KMS-11 (cell line): ENCODE data around the gene TXNDC15.
"Not testable (repeated sequence)": the region's sequence is repeated elsewhere in the genome, so short reads cannot be mapped to it uniquely, and the experiment has no call there.

Source experiments
- H2AFZ ChIP-seq: fragments of 200-600 bp; sonication (generic); 2 replicates; pipeline ENCODE4 v1.6.1; 2016; ENCODE audit warnings: antibody characterized with exemption, mixed run types, low read depth
- H3K27ac ChIP-seq: fragments of 200-600 bp; sonication (generic); 2 replicates; pipeline ENCODE4 v1.6.1; 2016; ENCODE audit warnings: mild to moderate bottlenecking, mixed run types
- H3K27me3 ChIP-seq: fragments of 200-600 bp; sonication (generic); 2 replicates; pipeline ENCODE4 v1.6.1; 2017; ENCODE audit warnings: mild to moderate bottlenecking, low read depth, mixed run types, moderate library complexity; ENCODE audit not compliant: insufficient read depth
- H3K36me3 ChIP-seq: fragments of 200-600 bp; sonication (generic); 2 replicates; pipeline ENCODE4 v1.6.1; 2017; ENCODE audit warnings: mild to moderate bottlenecking, mixed run types; ENCODE audit not compliant: insufficient read depth
- H3K4me1 ChIP-seq: fragments of 200-600 bp; sonication (generic); 2 replicates; pipeline ENCODE4 v1.6.1; 2016; ENCODE audit warnings: mild to moderate bottlenecking, low read depth, mixed run types; ENCODE audit not compliant: poor library complexity, severe bottlenecking
- H3K4me2 ChIP-seq: fragments of 200-600 bp; sonication (generic); 2 replicates; pipeline ENCODE4 v1.7.0; 2016; ENCODE audit warnings: mild to moderate bottlenecking, mixed run types
- H3K4me3 ChIP-seq: fragments of 200-600 bp; sonication (generic); IDR thresholded peaks from 2 replicates; pipeline ENCODE4 v1.6.1; 2017; ENCODE audit warnings: low read depth, low read length, mixed read lengths; ENCODE audit not compliant: insufficient read depth
- H3K79me2 ChIP-seq: fragments of 200-600 bp; sonication (generic); 2 replicates; pipeline ENCODE4 v1.6.1; 2016; ENCODE audit warnings: low read depth, mixed run types; ENCODE audit not compliant: insufficient read depth
- H3K9ac ChIP-seq: fragments of 200-600 bp; sonication (generic); 2 replicates; pipeline ENCODE4 v1.6.1; 2016; ENCODE audit warnings: mild to moderate bottlenecking, mixed run types
- H4K20me1 ChIP-seq: fragments of 200-600 bp; sonication (generic); 2 replicates; pipeline ENCODE4 v1.6.1; 2016; ENCODE audit warnings: mild to moderate bottlenecking, mixed run types; ENCODE audit not compliant: insufficient read depth
- CTCF ChIP-seq: fragments of 200-600 bp; sonication (generic); conservative IDR thresholded peaks from 2 replicates; pipeline ENCODE4 v1.6.1; 2017; ENCODE audit warnings: low read depth, mild to moderate bottlenecking, antibody characterized with exemption, low read length, moderate library complexity, mixed read lengths

TXNDC15 gene

GRCh38 chr5:134845335-134845851, 28.8 kb upstream of the TXNDC15 start:
- peak overlapping the region; percentile 48 for H2AFZ ChIP-seq
- no peaks in the 10 kb centered on the region; the same call in 1 of the 2 replicates for H3K36me3 ChIP-seq
- H3K9ac ChIP-seq = peak overlapping the region; percentile 93
- no peaks in the 10 kb centered on the region for H4K20me1 ChIP-seq
- H3K27me3 ChIP-seq = no peaks in the 10 kb centered on the region
- peak overlapping the region; percentile 77 for H3K4me2 ChIP-seq
- TF ChIP-seq CTCF = no peak
- H3K79me2 ChIP-seq = peaks cover 43% of the 10 kb centered on the region
- H3K27ac ChIP-seq = peak overlapping the region; percentile 92
- peaks cover 28% of the 10 kb centered on the region for H3K4me1 ChIP-seq
- H3K4me3 ChIP-seq = no peak overlapping the region

GRCh38 chr5:134845852-134846640, 28.1 kb upstream of the TXNDC15 start, which contains the start of gene C5orf24:
Gene C5orf24, plus strand, starts transcription at chr5:134845968. Its CDS starts 8,933 bp downstream, at chr5:134854901.
- peaks cover 47% of the 10 kb centered on the region for H3K79me2 ChIP-seq
- peak within 1 kb of the TSS; percentile 77 for H3K4me2 ChIP-seq
- no peaks in the 10 kb centered on the region for H3K27me3 ChIP-seq
- H3K27ac ChIP-seq = peak within 1 kb of the TSS; percentile 92
- peak within 1 kb of the TSS; percentile 93 for H3K9ac ChIP-seq
- H3K4me3 ChIP-seq = no peak within 1 kb of the TSS
- H3K4me1 ChIP-seq = peaks cover 34% of the 10 kb centered on the region
- peak within 1 kb of the TSS; percentile 48 for H2AFZ ChIP-seq
- peaks cover 2% of the 10 kb centered on the region; the same call in 1 of the 2 replicates for H4K20me1 ChIP-seq
- no peaks in the 10 kb centered on the region; the same call in 1 of the 2 replicates for H3K36me3 ChIP-seq
- no peak for TF ChIP-seq CTCF

GRCh38 chr5:134846641-134846960, 27.6 kb upstream of the TXNDC15 start:
- Histone ChIP-seq H3K79me2 (peaks cover 52% of the 10 kb centered on the region), H3K36me3 (no peaks in the 10 kb centered on the region; the same call in 1 of the 2 replicates), H3K27me3 (no peaks in the 10 kb centered on the region), H2AFZ (peak overlapping the region; percentile 48), H3K4me1 (peaks cover 39% of the 10 kb centered on the region), H3K9ac (peak overlapping the region; percentile 93), H4K20me1 (peaks cover 6% of the 10 kb centered on the region; the same call in 1 of the 2 replicates), H3K4me3 (no peak overlapping the region), H3K4me2 (peak overlapping the region; percentile 77), H3K27ac (peak overlapping the region; percentile 92)
- TF ChIP-seq CTCF = no peak

GRCh38 chr5:134849434-134849933, 24.7 kb upstream of the TXNDC15 start:
- H3K9ac ChIP-seq, H3K4me2 ChIP-seq, H3K27ac ChIP-seq, H3K27me3 ChIP-seq, H4K20me1 ChIP-seq, H3K4me3 ChIP-seq, H3K36me3 ChIP-seq, H2AFZ ChIP-seq: not testable (repeated sequence)
- peaks cover 40% of the 10 kb centered on the region for H3K4me1 ChIP-seq
- peaks cover 64% of the 10 kb centered on the region for H3K79me2 ChIP-seq
